Activated naive CD8-positive, alpha-beta T cell treated with anti-CD3 and anti-CD28 coated beads, Interleukin-2, amount 50 U/mL, for 16 hours (primary cell): ENCODE results near the gene MTHFSD.

ENCODE experiments used
- DNase-seq: peaks from one replicate; pipeline ENCODE4 v3.0.0-alpha.2; 2020; ENCODE audit warnings: low read depth, low spot score

MTHFSD gene

GRCh38 chr16:86550281-86550680 lies 4.8 kb downstream of the MTHFSD start:
- DNase-seq: no peak

- DNase-seq: no peak
Measured at GRCh38 chr16:86549893-86550190, 5.2 kb downstream of the MTHFSD start.

- DNase-seq: no peak
Measured at GRCh38 chr16:86549076-86549892, 5.8 kb downstream of the MTHFSD start.

GRCh38 chr16:86547286-86547685 lies 7.7 kb downstream of the MTHFSD start:
- no peak for DNase-seq

GRCh38 chr16:86546638-86547013 lies 8.4 kb downstream of the MTHFSD start:
- DNase-seq: no peak

- no peak for DNase-seq
Measured at GRCh38 chr16:86545954-86546637, 8.9 kb downstream of the MTHFSD start.

- no peak for DNase-seq
Measured at GRCh38 chr16:86545481-86545880, 9.6 kb downstream of the MTHFSD start.

- no peak for DNase-seq
Measured at GRCh38 chr16:86542756-86543750, 12.0 kb downstream of the MTHFSD start.

GRCh38 chr16:86541560-86541959 lies 13.5 kb downstream of the MTHFSD start:
- no peak for DNase-seq

GRCh38 chr16:86540894-86541293 lies 14.1 kb downstream of the MTHFSD start:
- DNase-seq: no peak

- DNase-seq: no peak
Measured at GRCh38 chr16:86538196-86538780, 16.7 kb downstream of the MTHFSD start.

GRCh38 chr16:86537486-86537885 lies 17.5 kb downstream of the MTHFSD start:
- DNase-seq: no peak

GRCh38 chr16:86536621-86537020 lies 18.4 kb downstream of the MTHFSD start:
- DNase-seq: no peak

- no peak for DNase-seq
Measured at GRCh38 chr16:86534779-86535615, 20.0 kb downstream of the MTHFSD start.

- no peak for DNase-seq
Measured at GRCh38 chr16:86533767-86534351, 21.2 kb downstream of the MTHFSD start.

GRCh38 chr16:86533076-86533475 lies 22.0 kb downstream of the MTHFSD start:
- DNase-seq: no peak

- no peak for DNase-seq
Measured at GRCh38 chr16:86532526-86532815, 22.6 kb downstream of the MTHFSD start.

- DNase-seq: no peak
Measured at GRCh38 chr16:86531641-86532525, 23.2 kb downstream of the MTHFSD start.

- DNase-seq: no peak
Measured at GRCh38 chr16:86531191-86531545, 23.9 kb downstream of the MTHFSD start.
